ELR (cell line): ENCODE measurements around the gene CD177.
"Not testable (repeated sequence)": the region's sequence is repeated elsewhere in the genome, so short reads cannot be mapped to it uniquely, and the experiment has no call there.

Experiments
- DNase-seq: peaks from one replicate; pipeline ENCODE4 v3.0.0-alpha.2; 2015; ENCODE audit warnings: low read depth

The CD177 gene

DNA sequence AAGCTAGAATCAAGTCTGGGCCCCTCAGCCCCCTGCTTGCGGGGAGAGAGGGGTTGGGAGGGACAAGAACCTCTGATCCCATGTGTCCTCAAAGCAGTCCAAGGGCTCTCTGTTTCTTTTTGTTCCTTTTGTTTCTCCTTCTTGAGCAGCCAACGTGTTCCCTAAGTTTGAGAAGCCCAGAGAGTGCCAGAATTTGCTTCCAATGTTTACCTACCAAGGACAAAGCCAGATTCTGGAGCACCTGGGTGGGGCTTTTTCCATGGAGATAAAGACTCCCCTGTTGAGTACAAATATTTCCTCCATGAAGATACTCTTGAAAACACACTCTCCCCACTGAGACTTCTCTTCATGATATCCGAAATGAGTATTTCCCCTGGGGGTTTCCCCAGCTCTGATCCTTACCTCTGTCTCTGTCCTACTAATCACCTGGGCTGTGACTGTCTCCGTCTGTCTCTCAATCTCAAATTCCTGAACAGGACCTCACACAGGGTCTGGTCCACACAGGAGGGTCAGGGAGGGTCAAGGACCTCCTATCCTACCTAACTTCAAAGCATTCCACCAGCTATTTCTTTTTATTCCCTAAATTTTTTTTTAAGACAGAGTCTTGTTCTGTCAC, 27.4 kb downstream of the CD177 start:
- DNase-seq = no peak

DNA sequence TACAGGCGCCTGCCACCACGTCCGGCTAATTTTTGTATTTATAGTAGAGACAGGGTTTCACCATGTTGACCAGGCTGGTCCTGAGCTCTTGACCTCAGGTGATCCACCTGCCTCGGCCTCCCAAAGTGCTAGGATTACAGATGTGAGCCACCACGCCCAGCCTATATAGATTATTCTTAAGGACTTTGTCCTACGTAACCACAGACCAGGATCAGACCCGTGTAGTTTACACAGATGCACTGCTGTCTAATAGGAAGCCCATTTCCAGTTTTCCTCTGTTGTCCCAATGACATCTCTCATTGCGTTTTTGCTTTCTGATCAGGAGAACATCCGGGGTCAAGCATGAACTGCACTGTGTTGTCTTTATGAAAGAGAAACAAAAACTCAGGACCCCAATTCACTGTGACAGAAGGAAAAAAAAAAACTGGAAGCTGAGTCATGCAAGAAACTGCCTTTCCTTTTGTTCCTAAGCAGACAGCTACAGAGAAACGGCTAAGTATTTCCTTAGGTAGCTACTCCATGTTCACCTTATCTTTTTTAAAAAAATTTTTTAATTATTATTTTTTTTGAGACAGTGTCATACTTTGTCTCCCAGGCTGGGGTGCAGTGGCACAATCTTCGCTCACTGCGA, 29.2 kb downstream of the CD177 start:
- peak; percentile 10 for DNase-seq

DNA sequence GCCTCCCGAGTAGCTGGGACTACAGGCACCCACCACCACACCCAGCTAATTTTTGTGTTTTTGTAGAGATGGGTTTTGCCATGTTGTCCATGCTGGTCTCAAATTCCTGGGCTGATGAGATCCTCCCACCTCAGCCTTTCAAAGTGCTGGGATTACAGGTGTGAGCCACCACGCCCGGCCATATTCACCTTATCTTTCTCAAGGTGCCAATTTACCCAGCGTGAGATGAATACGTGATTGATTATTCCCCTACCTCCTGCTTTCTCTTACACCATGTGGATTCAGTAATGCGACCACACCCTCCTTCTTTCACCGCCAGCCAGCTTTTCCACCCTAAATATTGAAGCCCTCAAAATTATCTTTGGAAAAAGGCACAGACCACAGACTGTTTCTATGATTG, 29.8 kb downstream of the CD177 start:
- DNase-seq = not testable (repeated sequence)

DNA sequence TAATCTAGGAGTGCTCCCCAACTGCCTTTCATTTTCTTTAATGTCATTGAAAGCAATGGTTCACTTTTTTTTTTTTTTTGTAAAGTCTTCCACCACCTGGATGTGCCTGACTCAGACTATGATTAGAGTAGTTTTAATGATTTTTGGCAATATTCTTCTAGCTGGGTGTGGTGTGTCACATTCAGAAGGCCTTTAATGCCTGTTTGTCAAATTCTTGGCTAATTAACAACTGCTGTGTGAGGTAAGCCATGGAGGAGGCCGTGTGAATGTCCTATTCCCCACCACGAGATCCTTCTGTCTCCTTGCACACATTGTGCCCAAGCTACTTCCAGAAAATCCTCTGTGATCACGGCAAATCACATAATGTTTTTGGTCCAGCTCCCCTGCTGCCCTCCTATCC, 30.3 kb downstream of the CD177 start:
- not testable (repeated sequence) for DNase-seq

DNA sequence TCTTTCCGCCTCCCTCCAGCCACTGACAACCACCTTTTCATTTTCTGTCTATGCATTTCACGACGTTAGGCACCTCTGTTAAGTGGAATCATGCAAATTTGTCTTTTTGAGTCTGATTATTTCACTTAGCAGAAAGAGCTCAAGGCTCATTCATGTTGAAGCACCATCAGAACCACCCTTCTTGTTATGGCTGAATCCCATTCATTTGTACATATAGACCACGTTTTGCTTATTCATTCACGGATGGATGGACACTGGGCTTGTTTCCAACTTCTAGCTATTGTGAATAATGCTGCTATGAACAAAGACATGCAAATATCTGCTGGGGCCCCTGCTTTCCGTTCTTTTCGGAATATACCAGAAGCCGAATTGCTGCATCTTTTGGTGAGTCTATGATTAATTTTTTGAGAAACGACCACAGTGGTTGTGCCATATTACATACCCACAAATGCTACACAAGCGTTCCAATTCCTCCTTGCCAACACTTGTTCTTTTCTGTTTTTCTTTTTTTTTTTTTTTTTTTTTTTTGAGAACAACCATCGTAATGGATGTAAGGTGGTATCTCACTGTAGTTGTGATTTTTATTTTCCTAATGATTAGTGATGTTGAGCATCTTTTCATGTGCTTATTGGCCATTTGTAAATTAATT, 37.5 kb downstream of the CD177 start:
- DNase-seq = not testable (repeated sequence)

DNA sequence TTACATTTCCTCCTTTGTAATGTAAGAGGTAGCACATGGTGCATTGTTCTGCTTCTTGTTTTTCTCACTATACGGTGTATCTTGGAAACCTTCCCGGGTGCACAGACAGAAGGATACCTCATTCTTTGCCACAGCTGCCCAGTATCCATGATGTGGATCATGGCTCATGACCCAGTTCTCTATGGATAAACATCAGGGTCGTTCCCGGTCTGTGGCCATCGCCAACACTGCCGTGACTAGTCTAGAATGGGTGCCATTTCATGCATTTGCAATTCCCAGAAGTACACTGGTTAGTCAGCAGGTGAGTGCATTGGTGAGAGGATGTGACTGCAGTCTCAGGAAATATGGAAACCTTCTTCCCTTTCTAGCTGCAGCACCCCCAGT, 38.1 kb downstream of the CD177 start:
- DNase-seq = not testable (repeated sequence)

DNA sequence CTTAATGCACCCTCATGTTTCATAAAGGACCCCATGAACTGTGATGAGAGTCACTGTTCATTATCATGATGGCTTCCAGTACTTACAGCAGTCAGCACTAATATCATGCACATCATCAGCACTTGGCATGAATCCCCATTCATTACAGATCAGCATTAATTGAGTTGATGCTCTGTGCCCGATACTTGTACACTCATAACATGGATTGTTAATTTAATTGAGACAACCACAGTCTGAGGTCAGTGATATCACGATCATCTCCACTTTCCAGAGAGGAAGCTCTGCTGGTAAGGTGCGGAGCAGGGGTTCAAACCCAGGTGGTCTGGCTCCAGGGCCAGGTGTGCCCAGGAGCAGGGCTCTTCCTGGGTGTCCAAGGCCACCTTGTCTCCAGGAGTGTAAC, 40.0 kb downstream of the CD177 start:
- not testable (repeated sequence) for DNase-seq

DNA sequence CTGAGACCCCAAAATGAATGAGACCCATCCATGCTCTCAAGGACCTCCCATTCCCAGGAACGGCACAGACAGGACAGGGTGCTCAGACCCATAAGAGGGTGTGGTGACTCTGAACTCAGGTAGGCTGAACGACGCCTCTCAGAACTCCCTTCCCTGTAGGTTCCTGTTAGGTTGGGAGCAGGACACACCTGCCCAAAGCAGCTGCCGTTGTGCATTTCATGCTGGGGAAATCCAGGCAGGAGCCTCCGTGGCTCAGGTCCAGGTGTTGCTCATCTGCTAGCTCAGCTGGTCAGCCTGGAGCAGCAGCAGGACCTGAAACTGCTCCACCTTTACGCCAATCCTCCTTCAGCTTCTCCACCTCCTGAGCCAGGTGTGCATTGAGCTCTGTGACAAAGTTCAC, 42.1 kb downstream of the CD177 start:
- DNase-seq = no peak

DNA sequence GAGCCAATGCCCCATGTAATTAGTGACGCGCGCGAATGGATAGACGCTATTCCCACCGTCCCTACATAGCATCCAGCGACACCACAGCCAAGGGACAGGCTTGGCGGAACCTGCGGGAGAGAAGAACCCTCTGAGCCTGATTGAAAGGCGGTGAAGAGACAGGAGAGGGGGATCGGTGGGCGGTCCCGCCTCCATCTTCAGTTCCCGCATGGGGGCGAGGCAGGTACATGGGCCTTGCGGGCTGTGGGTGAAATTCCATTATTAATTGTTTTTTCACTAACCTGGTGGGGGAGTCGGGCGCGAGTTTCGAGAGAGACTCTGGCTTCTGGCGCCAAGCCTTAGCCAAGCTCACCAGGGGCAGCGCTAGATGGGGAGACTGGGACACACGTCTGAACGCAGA, 52.8 kb downstream of the CD177 start:
- DNase-seq = no peak

DNA sequence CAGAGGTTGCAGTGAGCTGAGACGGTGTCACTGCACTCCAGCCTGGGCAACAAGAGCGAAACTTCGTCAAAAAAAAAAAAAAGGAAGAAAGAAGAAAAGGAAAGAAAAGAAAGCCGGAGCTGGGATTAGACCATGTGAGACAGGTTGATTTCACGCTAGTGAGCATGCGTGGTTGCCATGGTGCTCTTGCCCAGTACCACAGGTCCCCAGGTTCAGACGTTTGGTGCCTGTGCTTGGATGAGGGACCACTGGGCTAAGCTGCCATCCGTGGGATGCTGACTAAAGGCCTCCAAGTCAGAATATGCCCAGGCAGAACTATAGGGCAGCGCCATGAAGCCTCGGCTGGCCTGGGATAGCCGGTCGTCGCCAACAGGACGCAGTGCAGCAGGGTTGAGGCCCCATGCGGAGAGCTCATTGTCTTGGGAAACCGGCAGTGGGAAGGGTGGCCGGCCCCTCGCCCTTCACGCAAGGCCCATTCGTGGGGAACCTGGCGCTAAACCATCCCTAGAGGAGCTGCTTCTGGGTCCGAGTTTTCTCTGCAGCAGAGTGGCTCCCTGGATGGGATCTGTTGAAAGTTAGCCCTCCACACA, 54.0 kb downstream of the CD177 start:
- DNase-seq = no peak

DNA sequence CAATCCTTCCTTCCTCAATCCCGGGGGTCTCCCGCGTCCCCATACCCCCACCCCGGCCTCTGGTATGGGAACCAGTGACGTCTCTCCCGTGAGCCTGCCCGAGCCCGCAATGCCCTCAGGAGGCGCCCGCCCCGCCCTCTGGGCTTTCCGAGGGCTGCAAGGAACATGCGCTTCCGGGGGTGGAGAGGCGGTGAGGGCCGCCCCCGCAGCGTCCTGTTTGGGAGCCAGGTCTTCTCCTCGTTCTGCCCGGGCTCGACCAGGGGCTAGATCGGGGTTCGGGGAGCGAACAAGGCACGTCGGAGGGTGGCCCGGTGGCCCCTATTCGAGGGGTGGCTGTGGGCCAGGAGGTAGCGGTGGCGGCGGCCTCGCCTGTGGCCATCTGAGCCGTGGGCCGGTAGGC, 54.6 kb downstream of the CD177 start:
- DNase-seq = no peak

DNA sequence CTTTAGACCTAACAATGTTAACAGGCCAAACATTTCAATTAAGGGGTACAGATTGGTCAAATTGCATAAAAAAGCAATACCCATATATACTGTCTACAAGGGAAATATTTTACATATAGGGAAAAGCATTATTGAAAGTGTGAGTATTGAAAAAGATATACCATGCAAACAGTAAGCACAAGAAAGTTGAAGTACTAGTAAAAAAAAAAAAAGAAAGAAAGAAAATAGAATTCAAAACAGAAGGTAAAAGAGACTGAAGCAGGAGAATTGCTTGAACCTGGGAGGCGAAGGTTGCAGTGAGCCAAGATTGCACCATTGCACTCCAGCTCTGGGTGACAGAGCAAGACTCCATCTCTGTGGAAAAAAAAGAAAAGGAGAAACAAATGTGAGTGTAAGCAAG, 55.9 kb downstream of the CD177 start:
- no peak for DNase-seq

DNA sequence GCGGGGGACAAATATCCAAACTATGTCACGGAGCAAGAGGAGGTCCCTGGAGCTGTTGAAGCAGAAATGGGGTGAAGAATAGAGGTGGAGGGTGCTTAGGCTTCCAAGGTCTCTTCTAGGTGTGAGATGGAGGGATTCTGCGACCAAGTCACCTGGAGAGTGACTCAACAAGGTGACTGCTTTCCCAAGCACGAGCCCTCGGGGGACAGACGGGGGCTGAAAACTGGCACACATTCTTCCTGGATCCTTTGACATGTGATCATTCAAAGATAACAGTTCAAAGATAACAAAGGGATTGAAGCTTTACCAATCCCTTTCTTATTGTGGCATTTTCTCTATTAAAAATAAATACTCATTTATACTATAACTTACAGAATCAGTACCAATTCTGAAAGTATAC, 59.0 kb downstream of the CD177 start:
- DNase-seq = no peak
